Activated CD4-positive, alpha-beta T cell treated with anti-CD3 and anti-CD28 coated beads, Interleukin-2, amount 10 ng/mL, durations not matched to agents 24 days and 14 days (primary cell): ENCODE data around the gene COPG1. TPM values are rescaled to one million over a fixed set of nuclear protein-coding genes. Genes with fewer than 3 reads are reported as not detected.

Experiments used
- DNase-seq: peaks from one replicate; pipeline ENCODE4 v3.0.0; 2022
- H3K27ac Mint-ChIP-seq: one replicate; pipeline ENCODE4 v1.8.0; 2022; ENCODE audit warnings: mild to moderate bottlenecking, mixed read lengths
- H3K27me3 Mint-ChIP-seq: one replicate; pipeline ENCODE4 v1.8.0; 2022; ENCODE audit warnings: mixed read lengths
- H3K36me3 Mint-ChIP-seq: one replicate; pipeline ENCODE4 v1.8.0; 2022; ENCODE audit warnings: low read depth, mild to moderate bottlenecking, mixed read lengths
- H3K4me1 Mint-ChIP-seq: one replicate; pipeline ENCODE4 v1.8.0; 2021; ENCODE audit warnings: mixed read lengths
- H3K4me3 Mint-ChIP-seq: one replicate; pipeline ENCODE4 v1.8.0; 2022; ENCODE audit warnings: mild to moderate bottlenecking, moderate library complexity, mixed read lengths
- H3K9me3 Mint-ChIP-seq: one replicate; pipeline ENCODE4 v1.8.0; 2021; ENCODE audit warnings: mixed read lengths
- intact Hi-C: fragments of 100-400 bp; cut with micrococcal nuclease; formaldehyde crosslinking; loops from one replicate; pipeline ENCODE4 v1.15.1; 2023
- total RNA-seq: library from RNA; stranded (reverse); gene quantifications from 2 replicates; pipeline ENCODE4 v1.2.3, GENCODE V29; 2022

COPG1 gene
- total RNA-seq, 1 donor from 2014 or later, result 142 TPM

DNA sequence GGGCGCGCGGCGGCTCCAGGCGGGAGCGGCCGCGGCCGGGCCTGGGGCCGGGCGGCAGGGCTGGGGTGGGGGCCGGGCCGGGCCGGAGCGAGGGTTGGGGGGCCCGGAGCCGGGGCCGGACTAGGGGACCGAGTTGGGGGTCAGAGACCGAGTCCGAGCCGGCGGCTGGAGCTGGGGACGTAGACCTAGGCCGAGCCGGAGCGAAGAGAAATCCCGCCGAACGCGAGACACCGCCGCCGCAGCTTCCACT is 66.5 kb downstream of the COPG1 start:
- intact Hi-C loops, result loop anchor here (1.0 to 10.0 kb wide), 5 partner anchors 8 to 511 kb away; partner anchors contain the start of genes HMCES and IFT122
- H3K4me3 Mint-ChIP-seq, result peak overlapping the region; percentile 92
- H3K27me3 Mint-ChIP-seq, result no peaks in the 10 kb centered on the region
- H3K9me3 Mint-ChIP-seq, result no peaks in the 10 kb centered on the region
- H3K4me1 Mint-ChIP-seq, result peaks cover 30% of the 10 kb centered on the region
- no peak for DNase-seq
- peak overlapping the region; percentile 74 for H3K27ac Mint-ChIP-seq
- no peaks in the 10 kb centered on the region for H3K36me3 Mint-ChIP-seq

DNA sequence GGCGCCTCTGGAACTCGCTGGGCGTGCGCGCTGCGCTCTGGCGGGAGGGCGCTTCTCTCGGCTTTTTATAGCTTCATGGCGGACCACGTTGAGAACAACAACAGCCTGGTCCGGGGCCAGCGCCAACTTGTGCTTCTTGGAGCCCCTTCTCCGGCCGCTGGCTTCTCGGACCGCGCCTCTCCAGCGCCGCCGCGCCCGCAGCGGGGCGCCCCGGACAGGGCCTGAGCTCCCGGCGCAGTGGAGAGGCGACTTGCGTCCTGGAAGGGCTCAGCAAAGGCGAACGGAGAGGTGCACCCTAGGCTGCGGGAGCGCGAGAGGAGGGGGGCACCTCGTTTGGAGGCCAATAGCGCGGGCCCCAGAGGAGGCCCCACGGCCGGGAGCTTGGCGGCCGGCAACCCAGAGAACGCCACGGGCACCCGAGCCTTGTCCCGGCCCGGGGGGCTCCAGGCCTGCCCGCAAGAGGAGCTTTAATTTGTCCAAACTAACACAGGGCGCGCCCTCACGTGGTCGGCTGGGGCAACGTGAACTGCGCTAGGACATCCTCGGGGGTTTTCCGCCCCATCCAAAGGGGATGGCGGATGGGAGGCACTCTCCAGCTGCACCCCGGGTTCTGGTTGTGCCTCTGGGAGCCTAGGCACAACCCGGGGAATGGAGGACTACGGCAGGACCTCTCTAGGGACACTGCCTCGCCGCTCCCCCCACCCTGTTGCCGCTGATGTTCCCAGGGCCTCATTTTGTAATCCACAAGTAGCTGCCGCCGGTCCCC is 67.0 kb downstream of the COPG1 start:
- no peaks in the 10 kb centered on the region for H3K36me3 Mint-ChIP-seq
- peak; percentile 98 for DNase-seq
- H3K9me3 Mint-ChIP-seq, result no peaks in the 10 kb centered on the region
- peak overlapping the region; percentile 92 for H3K4me3 Mint-ChIP-seq
- peaks cover 27% of the 10 kb centered on the region for H3K4me1 Mint-ChIP-seq
- intact Hi-C loops, result loop anchor here (1.0 to 10.0 kb wide), 5 partner anchors 8 to 512 kb away; partner anchors contain the start of genes HMCES and IFT122
- no peaks in the 10 kb centered on the region for H3K27me3 Mint-ChIP-seq
- peak overlapping the region; percentile 74 for H3K27ac Mint-ChIP-seq

DNA sequence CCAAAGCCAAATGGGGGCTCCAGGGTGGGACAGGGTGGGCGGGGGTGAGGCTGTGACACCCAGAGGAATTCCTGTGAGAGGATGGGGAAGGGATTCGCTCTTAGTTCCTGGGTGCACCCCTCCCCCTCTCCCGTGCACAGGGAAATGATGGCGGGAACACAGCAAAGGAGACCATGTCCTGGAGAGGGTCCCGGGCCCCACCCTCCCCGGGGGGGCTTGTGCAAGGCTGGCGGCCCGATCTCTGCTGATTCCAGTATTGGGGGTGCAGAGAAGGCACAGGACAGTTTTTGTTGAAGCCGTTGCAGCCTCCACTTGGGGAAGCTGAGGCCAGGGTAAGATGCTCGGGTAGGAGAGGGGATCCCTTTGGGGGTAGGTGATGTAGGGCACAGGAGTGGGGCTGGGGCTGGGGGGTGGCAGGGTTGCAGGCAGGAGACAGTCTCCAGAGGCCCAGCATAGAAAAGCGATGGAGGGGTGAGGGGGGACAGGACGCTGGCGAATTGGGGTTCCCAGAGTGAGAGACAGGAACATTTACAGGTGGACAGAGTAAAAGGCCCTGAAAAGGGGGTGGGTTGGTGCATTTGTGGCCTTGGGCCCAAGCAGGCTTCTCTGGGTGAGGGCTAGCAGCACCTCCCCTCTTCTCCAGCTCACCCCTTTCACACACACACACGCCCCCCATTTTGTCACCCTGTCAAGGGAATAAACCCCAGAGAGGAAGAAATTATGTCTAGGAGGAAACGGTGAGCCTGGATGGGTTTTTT is 67.8 kb downstream of the COPG1 start:
- intact Hi-C loops, result loop anchor here (2.0 to 10.0 kb wide), 2 partner anchors 132 to 512 kb away; no protein-coding TSS in a partner anchor
- H3K27ac Mint-ChIP-seq, result peak overlapping the region; percentile 43
- H3K36me3 Mint-ChIP-seq, result no peaks in the 10 kb centered on the region
- no peaks in the 10 kb centered on the region for H3K27me3 Mint-ChIP-seq
- peaks cover 22% of the 10 kb centered on the region for H3K4me1 Mint-ChIP-seq
- DNase-seq, result no peak
- H3K9me3 Mint-ChIP-seq, result no peaks in the 10 kb centered on the region
- H3K4me3 Mint-ChIP-seq, result peak overlapping the region; percentile 72

GRCh38 chr3:129317848-129318247 is 68.4 kb downstream of the COPG1 start:
- intact Hi-C loops, result loop anchor here (2.0 to 10.0 kb wide), 2 partner anchors 133 to 513 kb away; no protein-coding TSS in a partner anchor
- DNase-seq, result no peak
- Mint-ChIP-seq H3K27ac (no peak overlapping the region), H3K27me3 (no peaks in the 10 kb centered on the region), H3K9me3 (no peaks in the 10 kb centered on the region), H3K36me3 (no peaks in the 10 kb centered on the region), H3K4me1 (peaks cover 15% of the 10 kb centered on the region), H3K4me3 (no peak overlapping the region)

DNA sequence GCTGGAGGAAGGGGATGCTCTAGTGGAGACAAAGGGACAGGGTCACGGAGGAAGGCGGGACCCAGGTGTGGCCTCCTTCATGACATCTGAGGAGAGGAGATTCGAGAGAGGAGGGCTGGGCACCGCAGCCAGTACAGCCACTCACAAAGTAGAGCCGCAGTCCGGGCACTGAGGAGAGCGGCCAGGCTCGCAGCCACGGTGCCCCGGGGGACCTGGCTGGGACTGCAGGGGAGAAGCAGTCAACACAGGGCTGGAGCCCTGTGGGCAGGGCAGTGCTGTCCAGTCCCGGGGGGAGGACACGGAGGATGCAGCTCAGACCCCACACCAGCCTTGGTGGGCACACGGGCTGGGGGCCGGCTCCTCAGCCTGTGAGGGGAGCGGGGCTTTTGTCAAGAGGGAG is 69.5 kb downstream of the COPG1 start:
- Mint-ChIP-seq H3K4me1 (peaks cover 7% of the 10 kb centered on the region), H3K9me3 (no peaks in the 10 kb centered on the region), H3K36me3 (no peaks in the 10 kb centered on the region), H3K27me3 (no peaks in the 10 kb centered on the region), H3K27ac (no peak overlapping the region), H3K4me3 (no peak overlapping the region)
- intact Hi-C loops, result loop anchor here (10.0 kb wide), 1 partner anchor 514 kb away; no protein-coding TSS in a partner anchor
- no peak for DNase-seq

- intact Hi-C loops, result no loop called here
- H3K9me3 Mint-ChIP-seq, result no peaks in the 10 kb centered on the region
- H3K4me3 Mint-ChIP-seq, result no peak overlapping the region
- H3K4me1 Mint-ChIP-seq, result peaks cover 3% of the 10 kb centered on the region
- H3K27ac Mint-ChIP-seq, result no peak overlapping the region
- DNase-seq, result no peak
- H3K27me3 Mint-ChIP-seq, result no peaks in the 10 kb centered on the region
- H3K36me3 Mint-ChIP-seq, result no peaks in the 10 kb centered on the region
Observed at GRCh38 chr3:129320261-129320660, 70.9 kb downstream of the COPG1 start.

GRCh38 chr3:129320825-129321487 is 71.5 kb downstream of the COPG1 start:
- Mint-ChIP-seq H3K4me1 (peaks cover 3% of the 10 kb centered on the region), H3K27ac (no peak overlapping the region), H3K36me3 (no peaks in the 10 kb centered on the region), H3K4me3 (no peak overlapping the region), H3K27me3 (no peaks in the 10 kb centered on the region), H3K9me3 (no peaks in the 10 kb centered on the region)
- no peak for DNase-seq
- intact Hi-C loops, result no loop called here

DNA sequence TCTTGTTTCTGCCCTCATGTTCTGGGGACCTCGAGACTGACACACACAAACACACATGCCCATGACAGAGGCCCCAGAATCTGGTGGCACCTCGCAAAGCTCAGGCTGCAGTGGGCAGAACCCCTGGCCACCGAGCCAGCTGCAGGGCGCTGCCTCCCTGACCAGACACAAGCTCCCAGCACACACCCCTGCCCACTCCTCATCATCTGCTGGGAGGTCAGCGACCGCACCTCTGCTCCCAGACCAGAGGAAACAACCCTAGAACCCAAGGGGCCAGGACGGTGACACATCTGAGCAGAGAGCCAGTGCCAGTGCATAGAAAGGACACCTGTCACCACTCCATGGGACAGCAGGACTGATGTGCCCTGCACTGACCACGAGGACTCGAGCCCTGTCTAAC is 72.5 kb downstream of the COPG1 start:
- no peak for DNase-seq
- Mint-ChIP-seq H3K36me3 (no peaks in the 10 kb centered on the region), H3K4me3 (no peak overlapping the region), H3K9me3 (no peaks in the 10 kb centered on the region), H3K4me1 (peaks cover 3% of the 10 kb centered on the region), H3K27ac (no peak overlapping the region), H3K27me3 (no peaks in the 10 kb centered on the region)
- intact Hi-C loops, result no loop called here

DNA sequence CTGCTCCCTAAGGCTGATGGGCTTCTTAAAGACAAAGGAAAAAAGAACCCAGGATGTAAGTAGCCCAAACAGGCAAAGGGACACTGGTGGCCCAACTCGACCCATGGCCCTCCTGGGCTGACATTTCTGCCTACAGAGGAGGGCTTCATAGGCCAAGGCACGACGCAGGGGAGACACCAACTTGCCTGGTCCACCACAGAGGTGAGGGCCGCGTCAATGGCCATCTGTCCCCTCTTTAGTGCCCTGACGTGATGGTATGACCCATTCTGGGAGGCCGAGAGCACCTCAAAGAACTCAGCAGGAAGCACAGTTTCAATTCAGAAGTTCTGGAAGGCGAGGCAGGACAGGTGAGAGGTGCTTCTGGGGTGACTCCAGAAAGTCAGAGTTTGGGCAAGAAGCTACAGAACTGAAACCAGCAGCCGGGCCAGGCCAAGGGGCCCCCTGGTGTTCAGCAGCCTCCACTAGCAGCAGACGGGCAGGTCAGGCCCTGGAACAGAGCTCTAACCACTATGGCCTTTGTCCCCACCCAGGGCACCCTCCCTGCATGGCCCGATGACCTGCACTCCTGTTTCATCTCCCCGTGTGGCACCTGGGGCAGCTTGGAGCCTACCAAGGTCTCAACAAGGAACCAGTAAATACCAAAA is 74.4 kb downstream of the COPG1 start:
- Mint-ChIP-seq H3K4me3 (no peak overlapping the region), H3K36me3 (no peaks in the 10 kb centered on the region), H3K27ac (no peak overlapping the region), H3K27me3 (no peaks in the 10 kb centered on the region), H3K9me3 (no peaks in the 10 kb centered on the region), H3K4me1 (no peaks in the 10 kb centered on the region)
- intact Hi-C loops, result no loop called here
- DNase-seq, result peak; percentile 65

GRCh38 chr3:129324855-129325254 is 75.4 kb downstream of the COPG1 start:
- no peaks in the 10 kb centered on the region for H3K36me3 Mint-ChIP-seq
- no peak for DNase-seq
- no peaks in the 10 kb centered on the region for H3K27me3 Mint-ChIP-seq
- H3K4me1 Mint-ChIP-seq, result no peaks in the 10 kb centered on the region
- intact Hi-C loops, result no loop called here
- no peak overlapping the region for H3K27ac Mint-ChIP-seq
- H3K9me3 Mint-ChIP-seq, result no peaks in the 10 kb centered on the region
- no peak overlapping the region for H3K4me3 Mint-ChIP-seq

DNA sequence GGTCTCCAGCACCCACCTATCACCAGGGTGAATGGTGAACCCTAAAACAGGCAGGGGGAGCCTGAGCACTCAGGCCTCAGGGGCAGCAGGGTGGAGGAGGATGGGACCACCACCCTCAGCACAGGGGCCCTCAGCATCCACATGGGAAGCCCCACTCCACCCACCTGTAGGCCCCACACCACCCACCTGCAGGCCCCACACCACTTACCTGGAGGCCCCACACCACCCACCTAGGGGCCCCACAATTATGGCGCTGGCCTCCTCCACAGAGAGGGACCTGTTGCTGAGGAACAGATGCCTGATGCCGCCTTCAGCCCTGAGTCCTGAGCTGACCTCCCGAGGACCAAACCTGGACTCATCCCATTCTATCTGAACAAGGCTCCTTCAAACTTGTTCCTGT is 76.0 kb downstream of the COPG1 start:
- intact Hi-C loops, result no loop called here
- Mint-ChIP-seq H3K9me3 (no peaks in the 10 kb centered on the region), H3K27me3 (peaks cover 2% of the 10 kb centered on the region), H3K27ac (no peak overlapping the region), H3K4me1 (no peaks in the 10 kb centered on the region), H3K36me3 (no peaks in the 10 kb centered on the region), H3K4me3 (no peak overlapping the region)
- DNase-seq, result no peak

- no peaks in the 10 kb centered on the region for H3K9me3 Mint-ChIP-seq
- H3K27me3 Mint-ChIP-seq, result peaks cover 4% of the 10 kb centered on the region
- no peak overlapping the region for H3K4me3 Mint-ChIP-seq
- DNase-seq, result no peak
- H3K27ac Mint-ChIP-seq, result no peak overlapping the region
- no peaks in the 10 kb centered on the region for H3K4me1 Mint-ChIP-seq
- intact Hi-C loops, result no loop called here
- no peaks in the 10 kb centered on the region for H3K36me3 Mint-ChIP-seq
Observed at GRCh38 chr3:129326138-129326537, 76.7 kb downstream of the COPG1 start.

- Mint-ChIP-seq H3K36me3 (no peaks in the 10 kb centered on the region), H3K27me3 (peaks cover 6% of the 10 kb centered on the region), H3K27ac (no peak overlapping the region), H3K4me1 (no peaks in the 10 kb centered on the region), H3K4me3 (no peak overlapping the region), H3K9me3 (no peaks in the 10 kb centered on the region)
- DNase-seq, result no peak
- intact Hi-C loops, result no loop called here
Observed at GRCh38 chr3:129326595-129326994, 77.2 kb downstream of the COPG1 start.
